Mononuclear cell (primary cell): ENCODE measurements around the gene SIGLEC1. TPM values are rescaled to one million over a fixed set of nuclear protein-coding genes. Genes with fewer than 3 reads are reported as not detected.

Experiments
- total RNA-seq: library from RNA; depleted of rRNA; stranded (reverse); fragments of >200 nt; gene quantifications from one replicate; pipeline ENCODE4 v1.2.3, GENCODE V29; 2012

The SIGLEC1 gene
- total RNA-seq, 1 donor, result 0.73 TPM

Other genes starting within 250 kb of the SIGLEC1 start
- 11.6 TPM for gene ATRN, start 241.6 kb downstream of the SIGLEC1 start, total RNA-seq
- not detected for gene GFRA4, start 49.2 kb downstream of the SIGLEC1 start, total RNA-seq
- under 0.01 TPM for gene ADAM33, start 30.6 kb downstream of the SIGLEC1 start, total RNA-seq
- not detected for gene HSPA12B, start 20.1 kb upstream of the SIGLEC1 start, total RNA-seq
- 15.5 TPM for gene ADISSP, start 55.2 kb upstream of the SIGLEC1 start, total RNA-seq
- not detected for gene SPEF1, start 68.8 kb upstream of the SIGLEC1 start, total RNA-seq
- 45.5 TPM for gene CENPB, start 74.1 kb upstream of the SIGLEC1 start, total RNA-seq
- gene CDC25B, start 83.7 kb upstream of the SIGLEC1 start, total RNA-seq, result 25.2 TPM
- gene AP5S1, start 107.9 kb upstream of the SIGLEC1 start, total RNA-seq, result 3.9 TPM
- 6.0 TPM for gene MAVS, start 134.2 kb upstream of the SIGLEC1 start, total RNA-seq
- gene PANK2, start 176.8 kb upstream of the SIGLEC1 start, total RNA-seq, result 77.3 TPM